Endothelial cell of umbilical vein (primary cell): ENCODE data around the gene TMEM26. TPM values are rescaled to one million over a fixed set of nuclear protein-coding genes. Genes with fewer than 3 reads are reported as not detected.

Experiments
- Bru-seq: library from RNA; stranded (reverse); fragments of 400-500 nt; gene quantifications from one replicate; lab custom pipeline; 2021; lab: Mats Ljungman, UMichigan
- BruChase-seq, 2 experiments: library from RNA; stranded (reverse); fragments of 400-500 nt; gene quantifications; one replicate each; lab custom pipeline; 2021; lab: Mats Ljungman, UMichigan
- BruUV-seq: library from RNA; stranded (reverse); fragments of 400-500 nt; replicated peaks from 2 replicates; lab custom pipeline; 2021; lab: Mats Ljungman, UMichigan
- CTCF ChIA-PET: fragments of 300-600, 350-600 bp; sonication (Branson Sonifier 250); formaldehyde crosslinking; loops from one replicate; lab custom pipeline; 2021; ENCODE audit warnings: antibody characterized with exemption, inconsistent platforms; lab: Charles Lee
- POLR2A ChIA-PET: fragments of 300-600, 350-600 bp; sonication (Branson Sonifier 250); formaldehyde crosslinking; loops from one replicate; lab custom pipeline; 2021; ENCODE audit warnings: antibody characterized with exemption, inconsistent platforms; lab: Charles Lee
- DNase-seq: peaks from one replicate; pipeline ENCODE4 v3.0.0-alpha.2; 2011; ENCODE audit warnings: low read depth, low spot score
- FAIRE-seq: peaks from 2 replicates; lab custom pipeline; 2011; peaks lifted over from hg19 to GRCh38; lab: Jason Lieb, UNC
- H2AFZ ChIP-seq: 2 replicates; pipeline ENCODE4 v1.6.0; 2012; ENCODE audit warnings: low read depth, low read length, control low read depth, inconsistent platforms
- H3K27ac ChIP-seq: 2 replicates; pipeline ENCODE4 v1.5.1; 2011; ENCODE audit warnings: low read depth, mild to moderate bottlenecking, control low read depth, low read length, moderate library complexity; ENCODE audit not compliant: insufficient read depth
- H3K27me3 ChIP-seq, 2 experiments: 2 replicates each; pipeline versions ENCODE4 v1.6.0 to v1.6.1; 2011; ENCODE audit warnings: low read length in 2 of 2, mixed read lengths in 1 of 2; ENCODE audit not compliant: control insufficient read depth in 2 of 2, insufficient read depth in 2 of 2
- H3K36me3 ChIP-seq, 2 experiments: 2 replicates in 1 of 2; 3 replicates in 1 of 2; pipeline ENCODE4 v1.5.1; 2011; ENCODE audit warnings: low read length in 2 of 2, mild to moderate bottlenecking in 1 of 2, moderate library complexity in 1 of 2; ENCODE audit not compliant: control insufficient read depth in 2 of 2, insufficient read depth in 2 of 2; ENCODE audit errors: extremely low read depth in 1 of 2
- H3K4me1 ChIP-seq: 3 replicates; pipeline ENCODE4 v1.5.1; 2011; ENCODE audit warnings: mild to moderate bottlenecking, low read length; ENCODE audit not compliant: control insufficient read depth, insufficient read depth; ENCODE audit errors: extremely low read depth
- H3K4me2 ChIP-seq: 2 replicates; pipeline ENCODE4 v1.6.1; 2011; ENCODE audit warnings: low read length, control low read depth, mixed read lengths; ENCODE audit not compliant: insufficient read depth
- H3K4me3 ChIP-seq, 3 experiments: fragments of 200-600 bp in 1 of 3; sonication (generic), shearing (Covaris generic) in 1 of 3; replicated peaks in 1 of 3; 2 replicates each; pipeline ENCODE4 v1.5.1; 2011 to 2016; ENCODE audit warnings: control low read depth in 3 of 3, low read length in 3 of 3, mild to moderate bottlenecking in 2 of 3, inconsistent platforms in 1 of 3, low read depth in 1 of 3, moderate library complexity in 1 of 3; ENCODE audit not compliant: insufficient read depth in 1 of 3
- H3K79me2 ChIP-seq: 2 replicates; pipeline ENCODE4 v1.6.0; 2012; ENCODE audit warnings: low read length, inconsistent platforms; ENCODE audit not compliant: control insufficient read depth, insufficient read depth
- H3K9ac ChIP-seq: replicated peaks from 2 replicates; pipeline ENCODE3; 2011; ENCODE audit warnings: low read length, control low read depth; ENCODE audit not compliant: insufficient read depth; ENCODE audit errors: extremely low read depth
- H3K9me1 ChIP-seq: replicated peaks from 3 replicates; pipeline ENCODE4 v1.6.0; 2011; ENCODE audit warnings: mild to moderate bottlenecking, low read length; ENCODE audit not compliant: control insufficient read depth, insufficient read depth; ENCODE audit errors: extremely low read depth
- H3K9me3 ChIP-seq: replicated peaks from 2 replicates; pipeline ENCODE4 v1.5.1; 2012; ENCODE audit warnings: low read length, inconsistent platforms; ENCODE audit not compliant: control insufficient read depth, insufficient read depth
- H4K20me1 ChIP-seq: replicated peaks from 2 replicates; pipeline ENCODE3; 2011; ENCODE audit warnings: mild to moderate bottlenecking, low read length; ENCODE audit not compliant: control insufficient read depth, insufficient read depth; ENCODE audit errors: extremely low read depth
- EZH2 ChIP-seq: IDR thresholded peaks from 2 replicates; pipeline ENCODE4 v1.6.1; 2012; ENCODE audit warnings: borderline replicate concordance, low read depth, mild to moderate bottlenecking, moderate library complexity, low read length, inconsistent platforms; ENCODE audit not compliant: severe bottlenecking
- FOS ChIP-seq: IDR thresholded peaks from 2 replicates; pipeline ENCODE4 v1.6.1; 2011; ENCODE audit warnings: mild to moderate bottlenecking, low read length, moderate library complexity, borderline replicate concordance; ENCODE audit not compliant: insufficient read depth
- GATA2 ChIP-seq: IDR thresholded peaks from 2 replicates; pipeline ENCODE4 v1.7.0; 2011; ENCODE audit warnings: low read depth, mild to moderate bottlenecking, moderate library complexity, mixed read lengths, low read length; ENCODE audit not compliant: insufficient read length, insufficient read depth
- JUN ChIP-seq: IDR thresholded peaks from 2 replicates; pipeline ENCODE4 v1.6.1; 2011; ENCODE audit warnings: borderline replicate concordance, low read depth; ENCODE audit not compliant: insufficient read length, insufficient read depth
- MYC ChIP-seq: IDR thresholded peaks from one replicate; pipeline ENCODE4 v1.6.1; 2011; ENCODE audit warnings: mild to moderate bottlenecking, low read depth, low read length
- POLR2AphosphoS5 ChIP-seq: IDR thresholded peaks from 2 replicates; pipeline ENCODE4 v1.6.1; 2012; ENCODE audit warnings: low read depth, mild to moderate bottlenecking, control low read depth, low read length, moderate library complexity; ENCODE audit not compliant: insufficient read depth
- dilution Hi-C: fragments of 300-500 bp; cut with MboI; formaldehyde crosslinking; loops from one replicate; pipeline ENCODE4 v1.15.0; 2019; ENCODE audit warnings: low sequenced_read_pairs; ENCODE audit not compliant: extremely low pct_ligation_motif_present
- intact Hi-C: fragments of 100-400 bp; cut with micrococcal nuclease; formaldehyde crosslinking; loops from one replicate; pipeline ENCODE4 v1.10.0; 2022
- long read RNA-seq: library from polyadenylated mRNA; stranded (forward); transcript quantifications from one replicate; pipeline ENCODE4 v2.0.0, GENCODE V29; 2021
- polyA minus RNA-seq, 3 experiments: library from RNA; depleted of rRNA, polyadenylated mRNA; stranded (reverse); fragments of >200 nt; gene quantifications; 1 replicate in 1 of 3; 2 replicates in 2 of 3; pipeline ENCODE4 v1.2.3, GENCODE V29; 2011
- polyA plus RNA-seq, 4 experiments: library from polyadenylated mRNA; depleted of rRNA in 3 of 4; stranded (reverse) in 3 of 4; unstranded in 1 of 4; fragments of >200 nt; gene quantifications; 2 replicates each; pipeline versions ENCODE4 v1.2.1 to v1.2.3, GENCODE V29; 2011 to 2012; ENCODE audit warnings: missing spikeins in 1 of 4
- total RNA-seq: library from RNA; stranded (reverse); gene quantifications from 2 replicates; pipeline ENCODE4 v1.2.3, GENCODE V29; 2021
- TF ChIP-seq, protein P1 (sequence below), 2 donors: IDR thresholded peaks; 1 replicate in 1 of 2; 2 replicates in 1 of 2; pipeline ENCODE4 v1.5.1; 2011; ENCODE audit warnings: low read length in 2 of 2, mild to moderate bottlenecking in 2 of 2, moderate library complexity in 2 of 2, control low read depth in 1 of 2, inconsistent platforms in 1 of 2, low read depth in 1 of 2; ENCODE audit not compliant: insufficient read depth in 1 of 2; ENCODE audit errors: extremely low read depth in 1 of 2
- TF ChIP-seq, protein P2 (sequence below): IDR thresholded peaks from 2 replicates; pipeline ENCODE4 v1.6.1; 2011; ENCODE audit not compliant: insufficient read depth, insufficient read length

TMEM26 gene
- total RNA-seq (0.23 and 0.27 TPM in 2 replicates), polyA plus RNA-seq (0.05 and 0.07 TPM in 2 replicates), polyA minus RNA-seq (not detected in 2 replicates), Bru-seq, nascent RNA (percentile 27 among the genes with signal in this experiment), BruChase-seq, experiment 1, labeled RNA remaining after a 6-hour chase (percentile 12 among the genes with signal in this experiment), BruChase-seq, experiment 2, labeled RNA remaining after a 2-hour chase (percentile 13 among the genes with signal in this experiment)
- 0.01 and 0.08 TPM in 2 replicates for polyA plus RNA-seq (2011; cell fraction: cytosol; rRNA removed)
- 0.07 and 0.09 TPM in 2 replicates for polyA plus RNA-seq (2011; cell fraction: nucleus; rRNA removed)
- 0.03 TPM in 1 of 2 replicates, not detected in the other for polyA plus RNA-seq (2012)
- polyA minus RNA-seq (2011; cell fraction: cytosol; rRNA and poly(A)+ RNA removed) = not detected
- 0.10 TPM in 1 of 2 replicates, not detected in the other for polyA minus RNA-seq (2011; cell fraction: nucleus; rRNA and poly(A)+ RNA removed)
- long read RNA-seq = 0 reads

DNA sequence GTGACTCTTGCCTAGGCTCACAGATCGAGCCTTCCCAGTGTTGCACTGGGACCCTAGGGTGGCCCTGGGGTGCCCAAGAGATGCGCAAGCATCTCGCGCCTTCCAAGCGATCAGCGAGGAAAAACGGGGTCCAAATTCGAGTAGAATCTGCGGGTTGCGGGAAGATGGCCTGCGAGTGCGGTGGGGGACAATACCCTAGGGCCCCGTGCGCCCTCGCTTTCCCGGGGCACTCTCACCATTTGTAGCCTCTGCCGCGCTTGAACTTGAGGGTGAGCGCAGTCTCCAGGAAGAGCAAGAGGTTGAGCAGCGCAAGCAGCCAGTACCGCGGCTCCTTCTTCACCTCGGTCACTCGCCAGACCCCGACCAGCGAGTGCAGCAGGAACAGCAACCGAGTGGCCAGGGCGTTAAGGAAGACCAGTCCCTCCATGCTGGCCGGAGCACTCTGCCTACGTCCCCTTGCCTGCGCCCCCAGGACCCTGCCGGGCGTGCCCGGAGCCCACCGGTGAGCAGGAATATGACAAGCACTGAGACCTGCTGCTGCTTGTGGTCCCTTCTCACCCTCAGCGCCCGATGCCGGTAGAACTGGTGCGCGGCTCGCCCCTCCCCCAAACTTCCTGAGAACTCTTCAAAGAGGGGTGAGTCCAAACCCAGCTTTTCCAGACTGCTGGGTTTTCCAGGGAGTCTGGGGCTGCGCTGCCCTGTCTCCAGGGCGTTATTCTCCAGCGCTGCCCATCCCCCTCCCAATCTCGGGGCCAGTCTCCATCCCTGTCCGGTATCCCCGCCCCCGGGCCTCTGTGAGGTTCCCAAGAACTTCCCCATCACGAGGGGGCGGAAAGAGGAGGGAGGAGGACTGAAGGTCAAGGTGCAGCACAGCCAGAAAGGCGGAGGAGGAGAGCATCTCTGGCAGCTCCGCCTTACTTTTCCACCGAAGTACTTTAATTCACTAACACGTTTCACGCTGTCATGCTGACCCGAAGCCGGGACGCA, at the start of gene TMEM26:
Gene TMEM26 (minus strand): TSS at position 727 of the 987 bp plus-strand sequence. CDS start 300 bp downstream, at position 427.
- no peaks in the 10 kb centered on the region for H4K20me1 ChIP-seq
- H3K4me2 ChIP-seq = peak within 1 kb of the TSS; percentile 69
- H3K27ac ChIP-seq = no peak within 1 kb of the TSS
- ChIA-PET POLR2A (no interaction called here), CTCF (no interaction called here)
- H3K79me2 ChIP-seq = no peaks in the 10 kb centered on the region
- no peaks in the 10 kb centered on the region for H3K9me3 ChIP-seq
- TF ChIP-seq, protein P1, sequence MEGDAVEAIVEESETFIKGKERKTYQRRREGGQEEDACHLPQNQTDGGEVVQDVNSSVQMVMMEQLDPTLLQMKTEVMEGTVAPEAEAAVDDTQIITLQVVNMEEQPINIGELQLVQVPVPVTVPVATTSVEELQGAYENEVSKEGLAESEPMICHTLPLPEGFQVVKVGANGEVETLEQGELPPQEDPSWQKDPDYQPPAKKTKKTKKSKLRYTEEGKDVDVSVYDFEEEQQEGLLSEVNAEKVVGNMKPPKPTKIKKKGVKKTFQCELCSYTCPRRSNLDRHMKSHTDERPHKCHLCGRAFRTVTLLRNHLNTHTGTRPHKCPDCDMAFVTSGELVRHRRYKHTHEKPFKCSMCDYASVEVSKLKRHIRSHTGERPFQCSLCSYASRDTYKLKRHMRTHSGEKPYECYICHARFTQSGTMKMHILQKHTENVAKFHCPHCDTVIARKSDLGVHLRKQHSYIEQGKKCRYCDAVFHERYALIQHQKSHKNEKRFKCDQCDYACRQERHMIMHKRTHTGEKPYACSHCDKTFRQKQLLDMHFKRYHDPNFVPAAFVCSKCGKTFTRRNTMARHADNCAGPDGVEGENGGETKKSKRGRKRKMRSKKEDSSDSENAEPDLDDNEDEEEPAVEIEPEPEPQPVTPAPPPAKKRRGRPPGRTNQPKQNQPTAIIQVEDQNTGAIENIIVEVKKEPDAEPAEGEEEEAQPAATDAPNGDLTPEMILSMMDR (IDR thresholded peaks at IDR 0.05; ENCODE audit: extremely low read depth in 1 of 2, insufficient read depth in 1 of 2, low read depth in 1 of 2, low read length in 2 of 2) = no peak
- TF ChIP-seq EZH2 (no peak), JUN (no peak), FOS (no peak), POLR2AphosphoS5 (no peak), MYC (no peak), GATA2 (no peak)
- TF ChIP-seq, protein P2, sequence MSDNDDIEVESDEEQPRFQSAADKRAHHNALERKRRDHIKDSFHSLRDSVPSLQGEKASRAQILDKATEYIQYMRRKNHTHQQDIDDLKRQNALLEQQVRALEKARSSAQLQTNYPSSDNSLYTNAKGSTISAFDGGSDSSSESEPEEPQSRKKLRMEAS = no peak
- no peaks in the 10 kb centered on the region for H3K9me1 ChIP-seq
- H2AFZ ChIP-seq = peak within 1 kb of the TSS; percentile 90
- no TSS peak for BruUV-seq
- FAIRE-seq (peak; percentile 12), DNase-seq (peak; percentile 43)
- H3K36me3 ChIP-seq = no peaks in the 10 kb centered on the region
- dilution Hi-C loops (no loop called here), intact Hi-C loops (loop anchor here (2.0 kb wide), 1 partner anchor 34 kb away; no protein-coding TSS in a partner anchor)
- H3K4me3 ChIP-seq = peak within 1 kb of the TSS; percentile 36 to 59 (median 36)
- peaks cover 7% of the 10 kb centered on the region for H3K4me1 ChIP-seq
- H3K9ac ChIP-seq = no peak within 1 kb of the TSS
- H3K27me3 ChIP-seq = peaks cover 0 to 7% of the 10 kb centered on the region in 2 experiments
